Neuronal stem cell (in vitro differentiated cells): ENCODE results near the gene EYS.
"Not testable (repeated sequence)": the region's sequence is repeated elsewhere in the genome, so short reads cannot be mapped to it uniquely, and the experiment has no call there.

Source experiments
- DNase-seq: peaks from one replicate; pipeline ENCODE4 v3.0.0-alpha.2; 2013; ENCODE audit warnings: low spot score
- H2AFZ ChIP-seq: one replicate; pipeline ENCODE4 v1.6.1; 2013; ENCODE audit warnings: mild to moderate bottlenecking, low read length, inconsistent platforms
- H2AK5ac ChIP-seq: 2 replicates; pipeline ENCODE4 v1.6.1; 2013; ENCODE audit warnings: low read depth, mild to moderate bottlenecking, inconsistent platforms, low read length, moderate library complexity, mixed read lengths
- H2BK120ac ChIP-seq: 2 replicates; pipeline ENCODE4 v1.6.1; 2013; ENCODE audit warnings: low read depth, mild to moderate bottlenecking, inconsistent platforms, low read length, moderate library complexity, mixed read lengths
- H2BK12ac ChIP-seq: one replicate; pipeline ENCODE4 v1.6.1; 2013; ENCODE audit warnings: low read length, inconsistent platforms
- H2BK15ac ChIP-seq: 2 replicates; pipeline ENCODE4 v1.6.1; 2013; ENCODE audit warnings: mild to moderate bottlenecking, low read length, inconsistent platforms, mixed read lengths
- H2BK5ac ChIP-seq: one replicate; pipeline ENCODE4 v1.6.1; 2013; ENCODE audit warnings: inconsistent platforms, mild to moderate bottlenecking, low read length, moderate library complexity
- H3K14ac ChIP-seq: one replicate; pipeline ENCODE4 v1.6.1; 2013; ENCODE audit warnings: low read length, inconsistent platforms
- H3K18ac ChIP-seq: 2 replicates; pipeline ENCODE4 v1.6.1; 2013; ENCODE audit warnings: low read length, inconsistent platforms
- H3K23ac ChIP-seq: 2 replicates; pipeline ENCODE4 v1.6.1; 2013; ENCODE audit warnings: low read depth, mild to moderate bottlenecking, mixed read lengths, low read length, inconsistent platforms; ENCODE audit not compliant: poor library complexity
- H3K27ac ChIP-seq: replicated peaks from 3 replicates; pipeline ENCODE4 v1.5.1; 2013; ENCODE audit warnings: low read length, inconsistent platforms
- H3K27me3 ChIP-seq, 3 experiments: 2 replicates each; pipeline ENCODE4 v1.6.1; 2013; ENCODE audit warnings: low read length in 3 of 3, mild to moderate bottlenecking in 2 of 3, inconsistent platforms in 1 of 3, low read depth in 1 of 3, mixed read lengths in 1 of 3, moderate library complexity in 1 of 3; ENCODE audit not compliant: control insufficient read depth in 3 of 3, insufficient read depth in 3 of 3
- H3K36me3 ChIP-seq, 2 donors: replicated peaks in 1 of 2; 2 replicates each; pipeline ENCODE4 v1.6.1; 2013; ENCODE audit warnings: low read length in 2 of 2; ENCODE audit not compliant: control insufficient read depth in 2 of 2, insufficient read depth in 2 of 2
- H3K4ac ChIP-seq: 2 replicates; pipeline ENCODE4 v1.6.1; 2013; ENCODE audit warnings: inconsistent platforms, mild to moderate bottlenecking, low read length, moderate library complexity
- H3K4me1 ChIP-seq, 2 donors: 1 replicate in 1 of 2; 2 replicates in 1 of 2; pipeline ENCODE4 v1.6.1; 2013; ENCODE audit warnings: low read length in 2 of 2, low read depth in 1 of 2; ENCODE audit not compliant: control insufficient read depth in 2 of 2, insufficient read depth in 1 of 2
- H3K4me2 ChIP-seq: one replicate; pipeline ENCODE4 v1.6.1; 2013; ENCODE audit warnings: mild to moderate bottlenecking, low read length, inconsistent platforms; ENCODE audit not compliant: insufficient read depth, poor library complexity, severe bottlenecking
- H3K4me3 ChIP-seq, 2 donors: 2 replicates each; pipeline ENCODE4 v1.5.1; 2013; ENCODE audit warnings: low read length in 2 of 2, mild to moderate bottlenecking in 2 of 2, inconsistent platforms in 1 of 2, moderate library complexity in 1 of 2
- H3K79me1 ChIP-seq: one replicate; pipeline ENCODE4 v1.6.1; 2013; ENCODE audit warnings: low read depth, mild to moderate bottlenecking, inconsistent platforms, low read length, moderate library complexity
- H3K9ac ChIP-seq: one replicate; pipeline ENCODE4 v1.6.1; 2013; ENCODE audit warnings: mild to moderate bottlenecking, low read depth, low read length, inconsistent platforms; ENCODE audit not compliant: poor library complexity
- H3K9me3 ChIP-seq, 2 donors: replicated peaks in 1 of 2; 2 replicates each; pipeline versions ENCODE3 to v1.6.1; 2013; ENCODE audit warnings: low read length in 2 of 2, mild to moderate bottlenecking in 2 of 2, inconsistent platforms in 1 of 2, low read depth in 1 of 2, mixed read lengths in 1 of 2, moderate library complexity in 1 of 2; ENCODE audit not compliant: control insufficient read depth in 2 of 2, insufficient read depth in 1 of 2
- H4K8ac ChIP-seq: one replicate; pipeline ENCODE4 v1.6.1; 2013; ENCODE audit warnings: low read depth, mild to moderate bottlenecking, inconsistent platforms, low read length, moderate library complexity
- H4K91ac ChIP-seq: one replicate; pipeline ENCODE4 v1.6.1; 2013; ENCODE audit warnings: low read length, low read depth, mild to moderate bottlenecking, inconsistent platforms; ENCODE audit not compliant: poor library complexity
- WGBS, 2 donors: extraction: QIAGEN DNeasy Blood & Tissue Kit; methylation state at CpG; one replicate each; pipeline ENCODE4 v1.1.7; 2013; ENCODE audit warnings: missing lambda C conversion rate in 2 of 2, mixed read lengths in 1 of 2; ENCODE audit not compliant: insufficient read length in 2 of 2, insufficient replicate concordance in 1 of 2; ENCODE audit errors: extremely low coverage in 2 of 2; 5-methylcytosine and 5-hydroxymethylcytosine counted together

EYS gene

DNA sequence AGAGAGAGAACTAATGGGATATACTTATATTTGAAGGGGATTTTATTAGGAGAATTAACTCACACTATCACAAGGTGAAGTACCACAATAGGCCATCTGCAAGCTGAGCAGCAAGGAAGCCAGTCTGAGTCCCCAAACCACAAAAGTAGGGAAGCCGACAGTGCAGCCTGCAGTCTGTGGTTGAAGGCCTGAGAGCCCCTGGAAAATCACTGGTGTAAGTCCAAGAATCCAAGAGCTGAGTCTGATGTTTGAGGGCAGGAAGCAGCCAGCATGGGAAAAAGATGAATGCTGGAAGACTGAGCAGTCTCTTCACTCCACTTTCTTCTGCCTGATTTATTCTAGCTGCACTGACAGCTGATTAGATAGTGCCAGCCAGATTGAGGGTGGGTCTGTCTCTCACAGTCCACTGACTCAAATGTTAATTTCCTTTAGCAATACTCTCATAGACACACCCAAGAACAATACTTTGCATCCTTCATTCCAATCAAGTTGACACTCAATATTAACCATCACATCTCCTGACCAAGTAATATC lies 1247.5 kb downstream of the EYS start:
- Histone ChIP-seq H3K79me1 (no peaks in the 10 kb centered on the region), H3K18ac (no peak overlapping the region), H3K23ac (no peak overlapping the region), H3K14ac (no peak overlapping the region), H2AFZ (peak overlapping the region; percentile 71), H3K4ac (no peak overlapping the region), H2BK12ac (no peak overlapping the region), H4K8ac (no peak overlapping the region), H4K91ac (no peak overlapping the region), H2BK120ac (no peak overlapping the region), H3K4me3 (no peak overlapping the region), H3K27me3 (no peaks in the 10 kb centered on the region), H3K4me2 (no peak overlapping the region), H3K9me3 (no peaks in the 10 kb centered on the region), H2AK5ac (no peak overlapping the region), H2BK5ac (no peak overlapping the region), H3K4me1 (no peaks in the 10 kb centered on the region), H3K27ac (no peak overlapping the region), H3K36me3 (no peaks in the 10 kb centered on the region), H2BK15ac (no peak overlapping the region), H3K9ac (no peak overlapping the region)
- WGBS, 2 donors, result no CpG with 5 or more reads among the region's 1 CpG
- no peak for DNase-seq

DNA sequence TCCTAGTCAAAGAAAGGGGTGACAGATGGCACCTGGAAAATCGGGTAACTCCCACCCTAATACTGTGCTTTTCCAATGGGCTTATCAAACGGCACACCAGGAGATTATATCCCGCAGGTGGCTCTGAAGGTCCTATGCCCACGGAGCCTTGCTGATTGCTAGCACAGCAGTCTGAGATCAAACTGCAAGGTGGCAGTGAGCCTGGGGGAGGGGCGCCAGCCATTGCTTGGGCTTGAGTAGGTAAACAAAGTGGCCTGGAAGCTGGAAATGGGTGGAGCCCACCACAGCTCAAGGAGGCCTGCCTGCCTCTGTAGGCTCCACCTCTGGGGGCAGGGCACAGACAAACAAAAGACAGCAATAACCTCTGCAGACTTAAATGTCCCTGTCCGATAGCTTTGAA lies 1258.9 kb downstream of the EYS start:
- H4K91ac ChIP-seq, H2BK120ac ChIP-seq, H2BK15ac ChIP-seq, H3K4me1 ChIP-seq, H3K23ac ChIP-seq, H2AFZ ChIP-seq, H4K8ac ChIP-seq, H3K18ac ChIP-seq, H3K79me1 ChIP-seq, H2BK5ac ChIP-seq, H3K14ac ChIP-seq, DNase-seq, H3K4ac ChIP-seq, H2AK5ac ChIP-seq, H3K4me2 ChIP-seq, H3K27ac ChIP-seq, H2BK12ac ChIP-seq, H3K36me3 ChIP-seq, H3K4me3 ChIP-seq, H3K27me3 ChIP-seq, H3K9ac ChIP-seq, H3K9me3 ChIP-seq: not testable (repeated sequence)
- no CpG with 5 or more reads among the region's 6 CpGs for WGBS, 2 donors

DNA sequence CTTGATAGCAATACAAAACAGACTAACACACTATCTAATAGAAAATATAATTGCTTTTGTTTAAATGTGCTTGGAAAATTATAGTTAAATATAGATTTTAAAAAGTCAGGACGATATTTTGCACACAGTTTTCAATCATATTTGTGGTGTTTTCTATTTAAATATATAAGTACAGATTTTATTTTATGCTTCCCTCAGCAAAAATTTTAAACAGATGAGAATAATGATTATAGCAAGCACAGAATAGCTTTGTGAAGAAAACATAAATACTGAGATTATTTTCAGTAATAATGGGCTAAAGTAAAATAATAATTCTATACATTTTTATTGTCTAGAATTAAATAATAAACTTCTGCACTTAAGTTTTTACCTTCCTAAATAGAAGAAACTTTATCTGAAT lies 1262.0 kb downstream of the EYS start:
- Histone ChIP-seq H2BK12ac (no peak overlapping the region), H3K23ac (no peak overlapping the region), H2AK5ac (no peak overlapping the region), H3K4me1 (no peaks in the 10 kb centered on the region), H2BK5ac (no peak overlapping the region), H2AFZ (no peak overlapping the region), H3K9ac (no peak overlapping the region), H3K79me1 (no peaks in the 10 kb centered on the region), H3K18ac (no peak overlapping the region), H3K27me3 (no peaks in the 10 kb centered on the region), H3K4me3 (no peak overlapping the region), H3K14ac (no peak overlapping the region), H3K4me2 (no peak overlapping the region), H4K8ac (no peak overlapping the region), H4K91ac (no peak overlapping the region), H2BK120ac (no peak overlapping the region), H2BK15ac (no peak overlapping the region), H3K36me3 (no peaks in the 10 kb centered on the region), H3K9me3 (no peaks in the 10 kb centered on the region), H3K27ac (no peak overlapping the region), H3K4ac (no peak overlapping the region)
- DNase-seq, result no peak
- WGBS, 2 donors, result no CpG with 5 or more reads among the region's 1 CpG

DNA sequence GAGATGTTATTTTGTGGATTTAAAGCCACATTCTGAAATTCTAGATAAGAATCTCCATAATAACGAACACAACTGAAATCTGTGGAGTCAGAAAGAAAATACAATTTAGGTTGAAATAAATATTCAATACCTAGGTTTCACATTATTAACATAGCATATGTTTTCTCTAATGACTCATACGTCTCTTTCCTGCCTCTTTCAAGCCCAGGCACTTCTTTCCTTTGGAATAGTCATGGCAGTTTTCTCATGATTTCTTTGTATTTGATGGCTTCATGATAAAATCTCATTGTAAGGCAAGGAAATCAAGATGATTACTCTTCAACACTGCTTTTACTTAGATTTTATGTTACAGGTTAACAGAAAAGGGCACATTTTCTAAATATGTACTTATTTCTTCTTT lies 1267.8 kb downstream of the EYS start:
- Histone ChIP-seq H3K27me3 (no peaks in the 10 kb centered on the region), H2BK5ac (no peak overlapping the region), H4K8ac (no peak overlapping the region), H3K4me2 (no peak overlapping the region), H2BK12ac (no peak overlapping the region), H4K91ac (no peak overlapping the region), H3K9me3 (no peaks in the 10 kb centered on the region), H2AFZ (no peak overlapping the region), H3K9ac (no peak overlapping the region), H3K23ac (no peak overlapping the region), H3K36me3 (no peaks in the 10 kb centered on the region), H3K4me3 (no peak overlapping the region), H2BK15ac (no peak overlapping the region), H3K4ac (no peak overlapping the region), H2BK120ac (no peak overlapping the region), H3K18ac (no peak overlapping the region), H3K4me1 (no peaks in the 10 kb centered on the region), H2AK5ac (no peak overlapping the region), H3K27ac (no peak overlapping the region), H3K14ac (no peak overlapping the region), H3K79me1 (no peaks in the 10 kb centered on the region)
- no CpG with 5 or more reads among the region's 2 CpGs for WGBS, 2 donors
- no peak for DNase-seq
